Tibial nerve (tissue), 4 donors: Measurements from ENCODE around the gene BPIFB1.

Source experiments
- CTCF ChIP-seq, 5 experiments: fragments of 200-600 bp in 3 of 5; fragments of 450-650 bp in 2 of 5; sonication (generic) in 3 of 5; IDR thresholded peaks; one replicate each; pipeline ENCODE4 v1.5.1; 2016 to 2019; ENCODE audit warnings: antibody characterized with exemption in 5 of 5, mild to moderate bottlenecking in 3 of 5, moderate library complexity in 2 of 5
- EP300 ChIP-seq, 2 donors: sonication (generic); formaldehyde crosslinking; IDR thresholded peaks; one replicate each; pipeline ENCODE4 v1.6.1; 2017; ENCODE audit warnings: antibody characterized with exemption in 2 of 2, mild to moderate bottlenecking in 1 of 2
- POLR2A ChIP-seq, 2 donors: fragments of 450-650 bp; IDR thresholded peaks; one replicate each; pipeline ENCODE4 v1.6.1; 2017; ENCODE audit warnings: antibody characterized with exemption in 2 of 2, mild to moderate bottlenecking in 2 of 2, moderate library complexity in 2 of 2

- no peak for TF ChIP-seq EP300 (IDR thresholded peaks at IDR 0.05)
- no peak for TF ChIP-seq CTCF (IDR thresholded peaks at IDR 0.05)
- TF ChIP-seq POLR2A (IDR thresholded peaks at IDR 0.05) = no peak
Observed at GRCh38 chr20:33278700-33279099, 4.3 kb upstream of the BPIFB1 start.
